Upper lobe of right lung (tissue), 1 donor: ENCODE results near the gene INTU. TPM values are rescaled to one million over a fixed set of nuclear protein-coding genes. Genes with fewer than 3 reads are reported as not detected.

Experiments
- ATAC-seq: fragments of 200-7000 bp; cut with Tn5 transposase; one replicate; pipeline ENCODE4 v1.9.1; 2020; ENCODE audit warnings: mild to moderate bottlenecking, moderate library complexity
- DNase-seq: peaks from one replicate; pipeline ENCODE4 v3.0.0-alpha.2; 2020
- H3K27ac ChIP-seq: fragments of 200-600 bp; one replicate; pipeline ENCODE4 v1.8.0; 2022
- H3K27me3 ChIP-seq: fragments of 200-600 bp; one replicate; pipeline ENCODE4 v1.8.0; 2022; ENCODE audit warnings: mild to moderate bottlenecking
- H3K36me3 ChIP-seq: fragments of 200-600 bp; one replicate; pipeline ENCODE4 v1.8.0; 2022
- H3K4me1 ChIP-seq: fragments of 200-600 bp; one replicate; pipeline ENCODE4 v1.8.0; 2022
- H3K4me3 ChIP-seq: fragments of 200-600 bp; one replicate; pipeline ENCODE4 v1.8.0; 2022; ENCODE audit warnings: mild to moderate bottlenecking
- H3K9me3 ChIP-seq: fragments of 200-600 bp; one replicate; pipeline ENCODE4 v1.8.0; 2022
- CTCF ChIP-seq: fragments of 200-600 bp; IDR thresholded peaks from one replicate; pipeline ENCODE4 v1.8.0; 2022; ENCODE audit warnings: antibody characterized with exemption
- intact Hi-C: fragments of 100-400 bp; cut with DNase I; formaldehyde crosslinking; loops from one replicate; pipeline ENCODE4 v1.11.0; 2022
- total RNA-seq: library from RNA; stranded (reverse); fragmentation: NEBNext Ultra II Directional; extraction: Animal tissue kit (Norgen Biotek cat#: 25700); gene quantifications from one replicate; pipeline ENCODE4 v1.2.1, GENCODE V29; 2021
- donor health status: DM: no; HTN: yes; CAD: no; lungs with severe emphysema.

Gene INTU
- total RNA-seq, 1 donor from 2014 or later, result 11.4 TPM

GRCh38 chr4:127687580-127687979, 54.8 kb downstream of the INTU start:
- intact Hi-C loops, result no loop called here
- DNase-seq (no peak), ATAC-seq (peak; percentile 55)
- Histone ChIP-seq H3K4me1 (no peaks in the 10 kb centered on the region), H3K27ac (no peak overlapping the region), H3K36me3 (no peaks in the 10 kb centered on the region), H3K9me3 (no peaks in the 10 kb centered on the region), H3K27me3 (no peaks in the 10 kb centered on the region), H3K4me3 (no peak overlapping the region)
- TF ChIP-seq CTCF, result no peak

GRCh38 chr4:127698789-127699200, 66.0 kb downstream of the INTU start:
- ATAC-seq, result peak; percentile 73
- H3K36me3 ChIP-seq, result no peaks in the 10 kb centered on the region
- no peak overlapping the region for H3K4me3 ChIP-seq
- H3K4me1 ChIP-seq, result no peaks in the 10 kb centered on the region
- no peak for TF ChIP-seq CTCF
- no peak for DNase-seq
- H3K27ac ChIP-seq, result no peak overlapping the region
- no peaks in the 10 kb centered on the region for H3K27me3 ChIP-seq
- H3K9me3 ChIP-seq, result no peaks in the 10 kb centered on the region
- intact Hi-C loops, result no loop called here

DNA sequence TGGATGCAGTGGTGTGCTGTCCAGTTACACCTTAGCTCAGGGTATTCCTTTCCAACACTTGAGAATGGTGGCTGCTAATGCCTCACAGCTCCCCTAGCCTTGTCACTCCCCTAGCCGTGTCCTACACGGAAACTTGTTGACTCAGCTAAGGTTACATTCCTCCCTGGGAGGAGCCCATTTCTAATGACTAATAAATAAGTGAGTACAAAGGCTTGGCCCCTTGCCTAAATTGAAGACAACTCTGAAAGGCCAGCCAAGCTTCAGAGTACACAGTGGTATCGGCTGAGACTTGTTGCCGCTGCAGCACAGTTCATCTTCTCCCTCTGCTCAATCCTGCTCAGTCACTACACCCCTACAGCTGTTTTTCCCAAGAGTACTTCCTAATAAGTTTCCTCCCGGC, 76.2 kb downstream of the INTU start:
- H3K27me3 ChIP-seq, result no peaks in the 10 kb centered on the region
- intact Hi-C loops, result no loop called here
- H3K36me3 ChIP-seq, result peaks cover 4% of the 10 kb centered on the region
- no peaks in the 10 kb centered on the region for H3K9me3 ChIP-seq
- H3K27ac ChIP-seq, result no peak overlapping the region
- TF ChIP-seq CTCF, result no peak
- ATAC-seq, result peak; percentile 77
- DNase-seq, result no peak
- H3K4me3 ChIP-seq, result no peak overlapping the region
- peaks cover 4% of the 10 kb centered on the region for H3K4me1 ChIP-seq

GRCh38 chr4:127709456-127709855, 76.7 kb downstream of the INTU start:
- Histone ChIP-seq H3K4me3 (no peak overlapping the region), H3K4me1 (peaks cover 4% of the 10 kb centered on the region), H3K36me3 (peaks cover 4% of the 10 kb centered on the region), H3K27me3 (no peaks in the 10 kb centered on the region), H3K27ac (no peak overlapping the region), H3K9me3 (no peaks in the 10 kb centered on the region)
- TF ChIP-seq CTCF, result no peak
- ATAC-seq (no peak), DNase-seq (no peak)
- intact Hi-C loops, result no loop called here

DNA sequence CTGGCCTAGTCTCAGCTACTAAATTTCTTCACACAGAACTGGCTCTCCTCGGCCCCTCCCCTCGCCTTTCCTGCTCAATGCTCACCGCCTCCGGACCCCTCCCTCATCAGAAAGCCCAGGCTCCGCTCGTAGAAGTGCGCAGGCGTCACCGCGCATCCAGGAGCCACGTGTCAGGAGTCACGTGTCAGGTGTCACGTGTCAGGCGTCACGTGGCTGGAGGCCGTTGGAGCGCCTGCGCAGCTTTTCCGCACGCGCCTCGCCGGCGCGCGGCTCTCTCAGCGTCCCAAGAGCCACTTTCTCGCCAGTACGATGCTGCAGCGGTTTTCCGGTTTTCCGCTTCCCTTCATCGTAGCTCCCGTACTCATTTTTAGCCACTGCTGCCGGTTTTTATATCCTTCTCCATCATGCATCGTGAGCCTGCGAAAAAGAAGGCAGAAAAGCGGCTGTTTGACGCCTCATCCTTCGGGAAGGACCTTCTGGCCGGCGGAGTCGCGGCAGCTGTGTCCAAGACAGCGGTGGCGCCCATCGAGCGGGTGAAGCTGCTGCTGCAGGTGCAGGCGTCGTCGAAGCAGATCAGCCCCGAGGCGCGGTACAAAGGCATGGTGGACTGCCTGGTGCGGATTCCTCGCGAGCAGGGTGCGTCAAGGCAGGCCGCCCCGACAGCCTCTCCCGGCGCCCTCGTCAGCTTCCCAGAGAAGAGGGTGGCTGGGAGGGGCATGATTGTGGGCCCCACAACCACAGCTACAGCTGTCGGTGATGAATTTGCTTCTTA, 97.6 kb downstream of the INTU start, which contains the start of gene SLC25A31:
Gene SLC25A31, plus strand, starts transcription at position 259 of the 772 bp plus-strand sequence. Its CDS starts 146 bp downstream, at position 405.
- DNase-seq (peak; percentile 64), ATAC-seq (peak; percentile 16)
- intact Hi-C loops, result loop anchor here (5.0 kb wide), 1 partner anchor 123 kb away; no protein-coding TSS in a partner anchor
- TF ChIP-seq CTCF, result no peak
- no peaks in the 10 kb centered on the region for H3K4me1 ChIP-seq
- no peak within 1 kb of the TSS for H3K4me3 ChIP-seq
- H3K9me3 ChIP-seq, result no peaks in the 10 kb centered on the region
- H3K36me3 ChIP-seq, result no peaks in the 10 kb centered on the region
- no peaks in the 10 kb centered on the region for H3K27me3 ChIP-seq
- no peak within 1 kb of the TSS for H3K27ac ChIP-seq
